ENCODE measurements around the gene EXD3.

EXD3 gene

DNA sequence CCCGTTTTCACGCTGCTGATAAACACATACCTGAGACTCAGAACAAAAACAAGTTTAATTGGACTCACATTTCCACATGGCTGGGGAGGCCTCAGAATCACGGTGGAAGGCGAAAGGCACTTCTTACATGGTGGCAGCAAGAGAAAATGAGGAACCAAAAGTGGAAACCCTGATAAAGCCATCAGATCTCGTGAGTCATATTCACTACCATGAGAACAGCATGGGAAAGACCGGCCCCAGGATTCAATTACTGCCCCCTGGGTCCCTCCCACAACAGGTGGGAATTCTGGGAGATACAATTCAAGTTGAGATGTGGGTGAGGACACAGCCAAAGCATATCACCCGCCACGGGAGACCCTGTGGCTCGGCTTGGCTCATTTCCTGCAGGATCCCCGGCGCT lies 20.2 kb downstream of the EXD3 start:
- in situ Hi-C loops (cut with MboI; ENCODE audit: low sequenced_read_pairs, unreplicated experiment): no loop called here
- TF ChIP-seq, protein P1, sequence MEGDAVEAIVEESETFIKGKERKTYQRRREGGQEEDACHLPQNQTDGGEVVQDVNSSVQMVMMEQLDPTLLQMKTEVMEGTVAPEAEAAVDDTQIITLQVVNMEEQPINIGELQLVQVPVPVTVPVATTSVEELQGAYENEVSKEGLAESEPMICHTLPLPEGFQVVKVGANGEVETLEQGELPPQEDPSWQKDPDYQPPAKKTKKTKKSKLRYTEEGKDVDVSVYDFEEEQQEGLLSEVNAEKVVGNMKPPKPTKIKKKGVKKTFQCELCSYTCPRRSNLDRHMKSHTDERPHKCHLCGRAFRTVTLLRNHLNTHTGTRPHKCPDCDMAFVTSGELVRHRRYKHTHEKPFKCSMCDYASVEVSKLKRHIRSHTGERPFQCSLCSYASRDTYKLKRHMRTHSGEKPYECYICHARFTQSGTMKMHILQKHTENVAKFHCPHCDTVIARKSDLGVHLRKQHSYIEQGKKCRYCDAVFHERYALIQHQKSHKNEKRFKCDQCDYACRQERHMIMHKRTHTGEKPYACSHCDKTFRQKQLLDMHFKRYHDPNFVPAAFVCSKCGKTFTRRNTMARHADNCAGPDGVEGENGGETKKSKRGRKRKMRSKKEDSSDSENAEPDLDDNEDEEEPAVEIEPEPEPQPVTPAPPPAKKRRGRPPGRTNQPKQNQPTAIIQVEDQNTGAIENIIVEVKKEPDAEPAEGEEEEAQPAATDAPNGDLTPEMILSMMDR (IDR thresholded peaks at IDR 0.05; ENCODE audit: borderline replicate concordance, control extremely low read depth, extremely low read depth, insufficient read depth, missing control alignments): no peak
- no peak for DNase-seq (ENCODE audit: low spot score)

DNA sequence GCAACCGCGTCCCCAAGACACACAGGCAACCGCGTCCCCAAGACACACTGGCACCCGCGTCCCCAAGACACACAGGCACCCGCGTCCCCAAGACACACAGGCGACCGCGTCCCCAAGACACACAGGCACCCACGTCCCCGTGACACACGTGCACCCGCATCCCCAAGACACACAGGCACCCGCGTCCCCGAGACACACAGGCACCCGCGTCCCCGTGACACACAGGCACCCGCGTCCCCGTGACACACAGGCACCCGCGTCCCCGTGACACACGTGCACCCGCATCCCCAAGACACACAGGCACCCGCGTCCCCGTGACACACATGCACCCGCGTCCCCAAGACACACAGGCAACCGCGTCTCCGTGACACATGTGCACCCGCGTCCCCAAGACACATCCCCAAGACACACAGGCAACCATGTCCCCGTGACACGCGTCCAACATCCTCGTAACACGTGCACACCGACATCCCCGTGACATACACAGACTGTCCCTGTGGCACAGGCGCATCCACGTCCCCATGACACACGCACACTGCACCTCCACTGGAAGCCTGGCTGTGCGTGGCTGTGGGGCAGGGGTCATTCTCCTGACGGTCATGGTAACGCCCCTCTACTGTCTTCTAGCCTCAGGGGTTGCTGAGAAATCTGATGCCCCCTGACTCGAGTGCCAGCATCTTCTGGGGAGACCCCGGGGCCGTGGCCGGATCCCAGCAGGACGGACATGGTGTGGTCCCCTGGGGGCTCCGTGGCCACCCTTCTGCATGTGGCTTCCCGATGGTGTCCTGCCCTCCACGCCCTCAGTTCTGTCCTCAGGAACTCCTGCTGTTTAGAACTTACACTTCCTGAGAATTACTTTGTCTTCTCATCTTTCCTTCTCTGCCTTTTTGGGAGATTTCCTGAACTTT lies 24.1 kb downstream of the EXD3 start:
- TF ChIP-seq, protein P1 (IDR thresholded peaks at IDR 0.05; ENCODE audit: borderline replicate concordance, control extremely low read depth, extremely low read depth, insufficient read depth, missing control alignments): no peak
- in situ Hi-C loops (cut with MboI; ENCODE audit: low sequenced_read_pairs, unreplicated experiment): no loop called here
- DNase-seq (ENCODE audit: low spot score): no peak

- in situ Hi-C loops (cut with MboI; ENCODE audit: low sequenced_read_pairs, unreplicated experiment): no loop called here
- TF ChIP-seq, protein P1 (IDR thresholded peaks at IDR 0.05; ENCODE audit: borderline replicate concordance, control extremely low read depth, extremely low read depth, insufficient read depth, missing control alignments): no peak
- DNase-seq (ENCODE audit: low spot score): no peak
Observed at GRCh38 chr9:137397675-137398423, 25.1 kb downstream of the EXD3 start.

GRCh38 chr9:137396634-137397367 lies 26.2 kb downstream of the EXD3 start:
- no peak for DNase-seq (ENCODE audit: low spot score)
- in situ Hi-C loops (cut with MboI; ENCODE audit: low sequenced_read_pairs, unreplicated experiment): no loop called here
- TF ChIP-seq, protein P1 (IDR thresholded peaks at IDR 0.05; ENCODE audit: borderline replicate concordance, control extremely low read depth, extremely low read depth, insufficient read depth, missing control alignments): no peak

DNA sequence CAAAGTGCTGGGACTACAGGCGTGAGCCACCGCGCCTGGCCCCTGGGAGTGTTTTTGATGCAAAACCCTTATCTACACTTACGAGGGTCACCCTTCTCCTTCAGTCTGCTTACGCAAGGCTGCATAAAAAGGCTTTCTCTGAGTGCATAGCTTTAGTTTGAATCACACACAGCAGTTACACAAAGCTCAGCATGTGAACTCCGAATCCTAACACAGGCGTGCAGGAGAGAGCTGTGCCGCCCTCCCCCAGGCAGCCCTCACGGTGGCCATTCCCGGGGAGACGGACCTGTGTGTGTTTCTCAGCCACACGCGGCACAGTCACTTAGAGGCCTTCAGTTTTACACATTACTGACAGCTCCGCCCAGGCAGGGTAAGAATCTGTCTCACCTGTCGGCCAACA lies 26.7 kb downstream of the EXD3 start:
- TF ChIP-seq, protein P1 (IDR thresholded peaks at IDR 0.05; ENCODE audit: borderline replicate concordance, control extremely low read depth, extremely low read depth, insufficient read depth, missing control alignments): no peak
- in situ Hi-C loops (cut with MboI; ENCODE audit: low sequenced_read_pairs, unreplicated experiment): no loop called here
- DNase-seq (ENCODE audit: low spot score): no peak

DNA sequence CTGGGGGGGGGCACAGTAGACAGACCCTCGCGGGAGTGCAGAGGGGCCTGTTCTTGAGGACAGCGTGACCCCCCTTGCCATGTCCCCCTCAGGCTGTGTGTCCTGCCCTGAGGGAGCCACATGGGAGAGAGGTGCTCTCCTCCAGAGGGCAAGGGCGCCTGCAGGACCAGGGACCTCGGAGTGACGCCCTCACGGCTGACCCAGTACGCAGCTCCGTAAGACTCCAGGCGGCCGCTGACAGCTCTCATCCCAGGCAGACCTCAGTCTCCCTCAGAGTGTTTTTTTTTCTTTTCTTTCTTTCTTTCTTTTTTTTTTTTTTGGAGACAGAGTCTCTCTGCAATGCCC lies 27.3 kb downstream of the EXD3 start:
- DNase-seq (ENCODE audit: low spot score): no peak
- in situ Hi-C loops (cut with MboI; ENCODE audit: low sequenced_read_pairs, unreplicated experiment): no loop called here
- TF ChIP-seq, protein P1 (IDR thresholded peaks at IDR 0.05; ENCODE audit: borderline replicate concordance, control extremely low read depth, extremely low read depth, insufficient read depth, missing control alignments): no peak
